Naive thymus-derived CD4-positive, alpha-beta T cell (primary cell): ENCODE results near the gene THBS3. TPM values are rescaled to one million over a fixed set of nuclear protein-coding genes. Genes with fewer than 3 reads are reported as not detected.
A peak's percentile ranks its signal among the peaks of the same experiment; 100 is the strongest.

Source experiments
- ATAC-seq: fragments of 150-1000 bp; cut with Tn5 transposase; 2 replicates; pipeline ENCODE4 v1.10.0; 2021; ENCODE audit warnings: mild to moderate bottlenecking, moderate library complexity
- CTCF ChIA-PET: fragments of 350-600 bp; sonication (Branson Sonifier 250); formaldehyde crosslinking; loops from one replicate; lab custom pipeline; 2021; ENCODE audit warnings: antibody characterized with exemption; lab: Charles Lee
- POLR2A ChIA-PET: fragments of 350-600 bp; sonication (Branson Sonifier 250); formaldehyde crosslinking; loops from one replicate; lab custom pipeline; 2021; ENCODE audit warnings: antibody characterized with exemption, inconsistent platforms; lab: Charles Lee
- DNase-seq, 9 donors: peaks; one replicate each; pipeline versions ENCODE4 v3.0.0 to v3.0.0-alpha.2; 2020 to 2022; ENCODE audit warnings: mixed read lengths in 1 of 9
- H3K27ac ChIP-seq: one replicate; pipeline ENCODE4 v1.7.0; 2013; ENCODE audit warnings: mild to moderate bottlenecking, low read depth, low read length, moderate library complexity
- H3K27me3 ChIP-seq, 2 donors: one replicate each; pipeline ENCODE4 v1.7.0; 2013; ENCODE audit warnings: low read length in 2 of 2, mild to moderate bottlenecking in 2 of 2, moderate library complexity in 2 of 2; ENCODE audit not compliant: control insufficient read depth in 2 of 2, insufficient read depth in 2 of 2
- H3K36me3 ChIP-seq, 3 experiments: 1 replicate in 2 of 3; 2 replicates in 1 of 3; pipeline ENCODE4 v1.7.0; 2013; ENCODE audit warnings: low read length in 3 of 3, mild to moderate bottlenecking in 3 of 3, moderate library complexity in 1 of 3; ENCODE audit not compliant: insufficient read depth in 3 of 3, control insufficient read depth in 2 of 3
- H3K4me1 ChIP-seq, 2 donors: one replicate each; pipeline ENCODE4 v1.7.0; 2013; ENCODE audit warnings: low read length in 2 of 2, mild to moderate bottlenecking in 2 of 2, moderate library complexity in 1 of 2; ENCODE audit not compliant: control insufficient read depth in 2 of 2, insufficient read depth in 2 of 2
- H3K4me3 ChIP-seq: 2 replicates; pipeline ENCODE4 v1.7.0; 2013; ENCODE audit warnings: mild to moderate bottlenecking, low read length
- H3K9me3 ChIP-seq, 3 experiments: 1 replicate in 2 of 3; 2 replicates in 1 of 3; pipeline ENCODE4 v1.7.0; 2013; ENCODE audit warnings: low read length in 3 of 3; ENCODE audit not compliant: control insufficient read depth in 2 of 3
- H3K27ac Mint-ChIP-seq, 9 donors: one replicate each; pipeline ENCODE4 v1.8.0; 2020 to 2022; ENCODE audit warnings: mixed read lengths in 9 of 9, mild to moderate bottlenecking in 8 of 9, moderate library complexity in 5 of 9, inconsistent platforms in 2 of 9
- H3K27me3 Mint-ChIP-seq, 5 donors: one replicate each; pipeline ENCODE4 v1.8.0; 2021 to 2022; ENCODE audit warnings: mixed read lengths in 5 of 5, mild to moderate bottlenecking in 1 of 5
- H3K36me3 Mint-ChIP-seq, 5 donors: one replicate each; pipeline ENCODE4 v1.8.0; 2020 to 2022; ENCODE audit warnings: mixed read lengths in 5 of 5, mild to moderate bottlenecking in 3 of 5, inconsistent platforms in 1 of 5
- H3K4me1 Mint-ChIP-seq, 7 donors: one replicate each; pipeline ENCODE4 v1.8.0; 2020 to 2022; ENCODE audit warnings: mixed read lengths in 7 of 7, mild to moderate bottlenecking in 3 of 7, inconsistent platforms in 1 of 7
- H3K4me3 Mint-ChIP-seq, 10 donors: one replicate each; pipeline ENCODE4 v1.8.0; 2020 to 2022; ENCODE audit warnings: mild to moderate bottlenecking in 10 of 10, mixed read lengths in 10 of 10, moderate library complexity in 6 of 10, inconsistent platforms in 2 of 10
- H3K9me3 Mint-ChIP-seq, 11 donors: one replicate each; pipeline ENCODE4 v1.8.0; 2020 to 2022; ENCODE audit warnings: mixed read lengths in 11 of 11, mild to moderate bottlenecking in 4 of 11, inconsistent platforms in 1 of 11, moderate library complexity in 1 of 11
- intact Hi-C, 2 donors: fragments of 100-400 bp; cut with micrococcal nuclease; formaldehyde crosslinking; loops; one replicate each; pipeline ENCODE4 v1.15.1; 2023
- polyA plus RNA-seq, 2 donors: library from polyadenylated mRNA; unstranded; fragments of 300-500 nt; fragmentation: Illumina TruSeq; gene quantifications; one replicate each; pipeline ENCODE4 v1.2.3, GENCODE V29; 2021
- total RNA-seq, 6 experiments: library from RNA in 5 of 6; stranded (reverse) in 5 of 6; gene quantifications; 1 replicate in 5 of 6; 2 replicates in 1 of 6; pipeline ENCODE4 v1.2.3 and lab custom pipeline; 2021 to 2026

THBS3 gene
- 10 to 100 TPM; 26.0 to 35.9 (median 28.1) TPM for total RNA-seq
- polyA plus RNA-seq = 1 to 10 TPM in 1 of 2 donors, under 1 TPM in 1; 0.87 to 2.6 TPM
- 46.7 reads per million, percentile 69 among the genes with 10 or more reads in this experiment for total RNA-seq (lab: John Stamatoyannopoulos, UW)

GRCh38 chr1:155207806-155208540 is at the start of gene THBS3:
THBS3 (minus strand) TSS chr1:155207897; CDS start chr1:155207876, 21 bp downstream.
- H3K27ac Mint-ChIP-seq = peak within 1 kb of the TSS; percentile 92 to 99 (median 96)
- peak in 1 of 9 donors; percentile 9 for DNase-seq
- Histone ChIP-seq H3K4me3 (peak within 1 kb of the TSS; percentile 100), H3K9me3 (no peaks in the 10 kb centered on the region), H3K27ac (peak within 1 kb of the TSS; percentile 100), H3K27me3 (no peaks in the 10 kb centered on the region), H3K4me1 (peaks cover 20 to 21% of the 10 kb centered on the region in 2 donors), H3K36me3 (peaks cover 0 to 19% (median 0%) of the 10 kb centered on the region in 3 experiments)
- ChIA-PET CTCF (interaction anchor here (0.6 to 7.4 kb wide), 17 partner anchors 8 to 1423 kb away, joined by 3 to 86 read pairs (median 5); partner anchors contain the start of gene KRTCAP2), POLR2A (interaction anchor here (0.8 to 5.3 kb wide), 11 partner anchors 11 to 66 kb away, joined by 3 to 63 read pairs (median 5); partner anchors contain the start of gene CLK2)
- intact Hi-C loops = loop anchor here (1.0 to 5.0 kb wide), 10 partner anchors 13 to 391 kb away; partner anchors contain the start of genes CLK2 (in 1 of the 2) and ENTREP3 (in 1 of the 2)
- H3K27me3 Mint-ChIP-seq = no peaks in the 10 kb centered on the region
- no peak for ATAC-seq
- peaks cover 0 to 4% (median 0%) of the 10 kb centered on the region in 5 donors for H3K36me3 Mint-ChIP-seq
- H3K4me3 Mint-ChIP-seq = peak within 1 kb of the TSS; percentile 81 to 92 (median 88)
- H3K4me1 Mint-ChIP-seq = peaks cover 19 to 30% (median 27%) of the 10 kb centered on the region in 7 donors
- H3K9me3 Mint-ChIP-seq = peaks cover 0 to 1% (median 0%) of the 10 kb centered on the region in 11 donors

- H3K9me3 ChIP-seq = no peaks in the 10 kb centered on the region
- Mint-ChIP-seq H3K27me3 (no peaks in the 10 kb centered on the region), H3K4me1 (peaks cover 27 to 51% (median 44%) of the 10 kb centered on the region in 7 donors), H3K4me3 (peak overlapping the region; percentile 63 to 85 (median 76)), H3K27ac (peak overlapping the region; percentile 18 to 75 (median 46)), H3K36me3 (peaks cover 0 to 22% (median 18%) of the 10 kb centered on the region in 5 donors), H3K9me3 (peaks cover 0 to 1% (median 0%) of the 10 kb centered on the region in 11 donors)
- intact Hi-C loops = loop anchor here in 1 of 2 donors (5.0 to 10.0 kb wide), 2 partner anchors 49 to 249 kb away; partner anchors contain the start of genes MTX1 and THBS3
- ChIA-PET CTCF (interaction anchor here (0.7 to 1.3 kb wide), 2 partner anchors 66 to 78 kb away, joined by 3 read pairs; no protein-coding TSS in a partner anchor), POLR2A (interaction anchor here (0.9 to 2.2 kb wide), 4 partner anchors 11 to 489 kb away, joined by 3 to 8 read pairs (median 3); no protein-coding TSS in a partner anchor)
- no peak overlapping the region for H3K4me3 ChIP-seq
- peaks cover 13 to 22% of the 10 kb centered on the region in 2 donors for H3K4me1 ChIP-seq
- DNase-seq (no peak), ATAC-seq (no peak)
- no peaks in the 10 kb centered on the region for H3K27me3 ChIP-seq
- peaks cover 0 to 33% (median 6%) of the 10 kb centered on the region in 3 experiments for H3K36me3 ChIP-seq
- H3K27ac ChIP-seq = peak overlapping the region; percentile 63
These were observed 48.6 kb upstream of the THBS3 start for GRCh38 chr1:155256058-155256852.

- H3K27me3 ChIP-seq = no peaks in the 10 kb centered on the region
- Mint-ChIP-seq H3K27ac (peak within 1 kb of the TSS; percentile 28 to 88 (median 72)), H3K9me3 (peaks cover 0 to 1% (median 0%) of the 10 kb centered on the region in 11 donors), H3K4me1 (peaks cover 21 to 49% (median 42%) of the 10 kb centered on the region in 7 donors), H3K27me3 (no peaks in the 10 kb centered on the region), H3K4me3 (peak within 1 kb of the TSS; percentile 68 to 85 (median 82)), H3K36me3 (peaks cover 0 to 21% (median 16%) of the 10 kb centered on the region in 5 donors)
- DNase-seq (peak; percentile 51 to 83 (median 66)), ATAC-seq (peak; percentile 72)
- no peaks in the 10 kb centered on the region for H3K9me3 ChIP-seq
- ChIA-PET POLR2A (interaction anchor here (0.7 to 2.2 kb wide), 3 partner anchors 10 to 602 kb away, joined by 3 to 8 read pairs (median 5); partner anchors contain the start of gene GON4L), CTCF (interaction anchor here (0.6 to 1.3 kb wide), 3 partner anchors 52 to 82 kb away, joined by 3 to 7 read pairs (median 4); partner anchors contain the start of gene KRTCAP2)
- intact Hi-C loops = loop anchor here (1.0 to 10.0 kb wide), 5 partner anchors 17 to 249 kb away; partner anchors contain the start of genes CLK2 (in 2 of the 2), MTX1 (in 1 of the 2) and THBS3 (in 1 of the 2)
- H3K4me1 ChIP-seq = peaks cover 7 to 14% of the 10 kb centered on the region in 2 donors
- H3K27ac ChIP-seq = peak within 1 kb of the TSS; percentile 63
- H3K36me3 ChIP-seq = peaks cover 0 to 30% (median 6%) of the 10 kb centered on the region in 3 experiments
- peak within 1 kb of the TSS; percentile 68 for H3K4me3 ChIP-seq
These were observed 47.7 kb upstream of the THBS3 start, which contains the start of gene ENTREP3 for GRCh38 chr1:155255243-155256007. ENTREP3 (minus strand) TSS chr1:155255483; CDS start chr1:155254877, 606 bp downstream.

- Mint-ChIP-seq H3K27ac (peak overlapping the region in 5 of 9 donors; percentile 22 to 88 (median 59)), H3K4me1 (peaks cover 20 to 45% (median 39%) of the 10 kb centered on the region in 7 donors), H3K36me3 (peaks cover 0 to 17% (median 14%) of the 10 kb centered on the region in 5 donors), H3K27me3 (no peaks in the 10 kb centered on the region), H3K9me3 (peaks cover 0 to 1% (median 0%) of the 10 kb centered on the region in 11 donors), H3K4me3 (peak overlapping the region; percentile 68 to 85 (median 82))
- ChIA-PET CTCF (interaction anchor here (0.6 to 1.3 kb wide), 3 partner anchors 53 to 82 kb away, joined by 3 to 7 read pairs (median 4); partner anchors contain the start of gene KRTCAP2), POLR2A (interaction anchor here (0.6 to 2.2 kb wide), 3 partner anchors 10 to 602 kb away, joined by 3 to 8 read pairs (median 5); partner anchors contain the start of gene GON4L)
- Histone ChIP-seq H3K36me3 (peaks cover 0 to 25% (median 6%) of the 10 kb centered on the region in 3 experiments), H3K4me3 (peak overlapping the region; percentile 68), H3K27ac (peak overlapping the region; percentile 63), H3K9me3 (no peaks in the 10 kb centered on the region), H3K4me1 (peaks cover 4 to 10% of the 10 kb centered on the region in 2 donors), H3K27me3 (no peaks in the 10 kb centered on the region)
- intact Hi-C loops = loop anchor here (1.0 to 10.0 kb wide), 5 partner anchors 18 to 250 kb away; partner anchors contain the start of genes CLK2 (in 2 of the 2), MTX1 (in 1 of the 2) and THBS3 (in 1 of the 2)
- no peak for ATAC-seq
- no peak for DNase-seq
These were observed 47.1 kb upstream of the THBS3 start for GRCh38 chr1:155254714-155255242.
